GM18511 (cell line): ENCODE measurements around the gene DDX25.
A peak's percentile ranks its signal among the peaks of the same experiment; 100 is the strongest.

Experiments used
- ATAC-seq: cut with Tn5 transposase; IDR thresholded peaks from one replicate; pipeline ENCODE4 v1.9.1; 2021; ENCODE audit warnings: mild to moderate bottlenecking, moderate library complexity; ENCODE audit not compliant: unreplicated experiment

The DDX25 gene

DNA sequence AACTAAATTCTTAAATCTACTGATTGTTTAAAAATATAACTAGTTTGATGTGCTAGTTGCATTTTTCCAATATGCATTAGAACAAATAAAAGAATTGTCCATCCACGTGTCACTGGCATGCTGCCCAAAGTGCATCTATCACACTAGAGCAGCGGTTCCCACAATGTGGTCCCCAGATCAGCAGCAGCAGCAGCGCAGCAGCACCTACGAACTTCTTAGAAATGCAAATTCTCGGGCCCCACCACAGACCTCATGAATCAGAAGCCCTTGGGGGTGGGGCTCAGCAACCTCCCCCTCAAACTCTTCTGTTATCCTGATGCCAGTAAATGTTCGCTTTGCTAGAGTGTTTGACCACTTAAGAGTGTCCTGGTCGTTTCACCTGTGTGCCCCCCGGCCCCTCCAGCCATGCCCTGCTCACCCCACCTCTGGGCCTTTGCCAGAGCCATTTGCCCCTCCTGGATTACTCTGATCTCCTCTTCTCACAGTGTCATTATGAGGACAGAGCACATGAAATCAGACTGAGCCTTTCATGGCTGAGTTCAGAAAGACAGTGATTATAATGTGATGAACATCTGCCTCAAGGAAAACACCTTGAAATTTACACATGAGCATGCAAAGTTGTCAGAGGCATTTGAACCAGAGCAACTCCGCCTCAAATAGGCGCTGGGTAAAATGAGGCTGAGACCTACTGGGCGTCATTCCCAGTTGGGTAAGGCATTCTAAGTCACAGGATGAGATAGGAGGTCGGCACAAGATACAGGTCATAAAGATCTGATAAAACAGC is 28.9 kb downstream of the DDX25 start:
- no peak for ATAC-seq

DNA sequence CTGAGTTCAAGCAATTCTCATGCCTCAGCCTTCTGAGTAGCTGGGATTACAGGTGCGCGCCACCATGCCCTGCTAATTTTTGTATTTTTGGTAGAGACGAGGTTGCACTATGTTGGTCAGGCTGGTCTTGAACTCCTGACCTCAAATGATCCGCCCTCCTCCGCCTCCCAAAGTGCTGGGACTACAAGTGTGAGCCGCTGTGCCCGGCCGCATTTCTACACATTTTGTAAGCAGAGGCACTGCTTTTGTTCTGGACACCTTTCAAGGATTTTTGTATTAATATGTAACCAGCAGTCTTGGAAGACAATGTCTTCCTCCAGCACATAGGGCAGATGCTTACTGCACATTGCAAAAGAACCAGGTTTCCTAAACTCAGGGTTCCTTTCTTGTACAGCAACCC is 30.2 kb downstream of the DDX25 start:
- no peak for ATAC-seq

DNA sequence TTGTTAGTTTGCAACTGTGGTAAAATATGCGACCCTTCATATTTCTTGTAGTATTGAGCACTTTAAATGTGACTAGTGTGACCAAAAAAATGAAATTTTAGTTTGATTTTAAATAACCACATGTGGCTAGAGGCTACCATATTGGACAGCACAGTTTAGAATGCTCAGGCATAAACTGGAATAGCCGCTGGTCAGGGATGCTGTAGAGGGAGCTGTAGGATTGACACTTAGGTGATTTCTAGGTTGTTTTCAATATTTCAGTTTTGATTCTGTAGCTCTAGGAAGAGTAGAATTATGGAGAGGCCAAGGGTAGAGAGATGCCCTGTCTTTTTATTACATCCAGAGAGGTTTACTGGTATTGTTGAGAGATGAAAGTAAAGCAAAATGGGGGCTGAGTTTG is 30.7 kb downstream of the DDX25 start:
- ATAC-seq = no peak

DNA sequence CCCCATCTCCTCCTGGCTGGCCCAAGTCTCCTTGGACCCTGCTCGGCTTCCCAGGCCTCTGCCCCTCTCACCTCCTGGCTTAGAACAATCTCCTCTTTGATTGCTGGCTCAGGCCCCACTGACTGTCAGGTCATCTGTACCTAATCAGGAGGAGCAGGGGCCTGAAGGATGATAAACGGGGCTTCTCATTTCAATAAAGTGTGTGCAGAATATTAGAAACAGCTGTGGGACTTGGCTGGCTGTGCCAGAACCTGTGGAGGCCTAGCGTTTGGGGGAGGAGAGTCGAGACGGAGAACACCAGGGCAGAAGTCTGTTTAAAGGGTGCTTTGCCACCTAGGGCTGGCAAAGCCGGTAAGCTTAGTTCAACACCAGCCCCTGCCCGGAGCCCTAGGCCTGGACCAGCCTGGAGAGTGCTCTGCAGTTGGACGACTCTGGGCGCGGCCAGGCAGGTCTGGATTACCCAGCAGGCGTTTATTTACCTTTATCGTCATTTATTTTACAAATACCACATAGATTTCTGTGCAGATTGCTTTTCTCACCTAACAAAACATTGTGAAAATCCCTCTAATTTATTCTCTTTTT is 31.4 kb downstream of the DDX25 start:
- no peak for ATAC-seq

DNA sequence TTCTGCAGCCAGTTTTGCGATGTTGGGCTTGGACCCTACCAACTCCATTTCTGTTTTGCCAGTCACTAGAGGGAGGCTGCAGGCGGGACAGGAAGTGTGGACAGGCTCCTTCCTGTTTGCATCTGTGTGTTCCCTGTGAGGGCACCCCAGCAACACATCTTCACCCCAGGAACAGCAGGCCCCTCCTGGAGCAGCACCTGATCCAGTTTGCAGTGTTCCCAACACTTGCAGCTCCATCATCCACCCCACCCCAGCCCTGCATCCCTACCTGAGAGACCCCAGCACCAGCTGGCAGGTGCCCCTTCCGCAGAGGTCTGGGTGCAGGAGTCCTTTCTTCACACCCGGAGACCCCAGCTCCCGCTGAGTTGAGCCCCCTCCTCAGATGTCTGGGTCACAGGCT is 34.1 kb downstream of the DDX25 start:
- ATAC-seq = no peak

DNA sequence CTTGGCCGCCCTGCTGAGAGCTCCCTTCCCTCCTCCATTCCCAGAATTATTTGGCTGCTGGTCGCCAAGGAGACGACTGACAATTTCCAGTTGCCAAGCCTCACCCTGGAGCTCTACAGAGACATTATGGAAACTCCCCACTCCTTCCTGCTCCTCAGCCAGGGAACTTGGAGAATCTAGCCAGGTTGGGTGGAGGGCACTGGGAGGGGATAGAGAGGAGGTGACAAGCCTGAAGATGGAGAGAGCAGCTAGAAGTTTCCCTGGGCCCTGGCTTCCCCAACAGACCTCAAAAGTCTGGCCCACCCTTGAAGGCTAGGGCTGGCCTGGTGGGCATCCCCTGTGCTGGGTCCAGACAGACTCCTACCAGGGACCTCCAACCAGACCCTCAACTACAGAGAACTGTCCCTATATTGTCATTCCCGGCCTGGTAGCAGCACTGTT is 34.8 kb downstream of the DDX25 start:
- ATAC-seq = no peak

DNA sequence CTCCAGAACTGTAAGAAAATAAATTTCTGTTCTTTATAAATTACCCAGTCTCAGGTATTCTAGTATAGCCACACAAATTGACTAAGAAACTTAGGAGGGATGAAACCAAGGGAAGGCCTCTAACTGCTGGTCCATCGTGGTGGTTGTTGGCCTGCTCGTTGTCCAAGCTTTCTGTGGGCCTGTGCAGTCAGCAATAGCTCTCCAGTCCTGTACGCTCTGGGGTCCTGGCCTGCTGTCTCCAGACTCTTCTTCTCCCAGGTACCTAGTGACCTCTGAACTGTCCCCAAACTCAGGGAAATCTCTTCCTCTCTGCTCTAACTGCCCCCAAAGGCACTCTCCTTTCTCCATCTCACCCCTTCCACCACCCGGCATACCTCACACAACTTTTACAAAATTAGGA is 35.8 kb downstream of the DDX25 start:
- no peak for ATAC-seq

DNA sequence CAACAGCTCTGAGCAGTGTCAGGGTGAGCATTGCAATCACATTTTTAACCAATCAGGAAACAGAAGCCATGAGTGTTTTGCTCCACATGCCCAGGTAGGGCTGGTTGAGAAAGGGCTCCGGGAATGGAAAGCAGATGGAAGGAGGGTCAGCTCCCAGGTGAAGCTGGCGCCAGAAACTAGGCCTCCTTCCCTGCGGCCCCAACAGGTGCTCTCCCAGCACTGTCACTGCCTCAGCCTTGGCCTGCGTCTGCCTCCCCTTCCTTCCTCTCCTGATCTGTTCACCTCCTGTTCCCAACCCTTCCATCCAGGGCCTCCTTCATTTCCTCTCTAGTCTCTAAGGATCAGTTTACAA is 36.9 kb downstream of the DDX25 start:
- no peak for ATAC-seq

DNA sequence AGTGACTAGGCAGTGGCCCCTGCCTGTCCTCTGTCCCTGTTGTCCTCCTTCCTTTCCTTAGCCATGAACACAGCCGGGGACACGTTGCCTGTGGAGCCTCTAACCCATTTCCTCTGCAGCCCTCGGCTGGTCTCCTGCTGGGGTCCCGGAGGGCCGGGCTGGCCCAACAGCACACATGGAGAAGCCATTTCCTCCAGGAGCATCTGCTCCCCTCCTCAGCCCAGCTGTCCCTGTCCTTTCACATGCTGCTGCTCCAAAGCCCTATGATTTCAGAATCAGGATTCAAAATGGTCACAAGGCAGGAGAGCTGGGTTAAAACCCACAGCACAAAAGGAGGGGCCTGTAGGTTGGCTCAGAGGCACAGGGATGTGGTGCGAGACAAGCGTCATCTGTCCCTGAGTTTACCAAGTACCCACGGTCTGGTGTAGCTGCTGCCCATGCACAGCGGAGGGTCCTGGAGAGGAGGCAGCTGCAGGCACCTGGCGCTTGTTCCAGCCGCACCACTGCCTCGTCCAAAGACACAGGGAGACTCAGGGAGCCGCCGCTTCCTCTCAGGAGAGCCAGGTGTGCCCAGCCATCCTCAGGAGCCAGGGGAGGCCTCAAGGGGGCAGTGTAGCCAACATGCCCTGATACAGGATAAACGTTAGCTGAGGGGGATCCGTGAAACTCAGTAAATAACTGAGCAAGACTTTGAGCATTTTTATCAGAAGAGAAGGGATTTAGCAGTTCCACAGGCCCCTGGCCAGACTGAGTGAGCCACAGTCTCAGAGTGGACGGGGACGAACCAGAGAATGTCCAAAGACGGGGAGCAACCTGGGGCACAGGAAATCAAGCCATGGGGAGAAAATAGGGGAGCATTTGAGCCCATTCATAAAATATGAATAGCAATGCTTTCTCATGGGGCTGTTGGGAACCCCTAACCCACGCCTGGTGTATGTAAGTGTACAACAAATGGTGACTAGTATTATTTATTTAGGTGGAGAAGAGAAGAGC is 37.6 kb downstream of the DDX25 start:
- ATAC-seq = peak; percentile 67

DNA sequence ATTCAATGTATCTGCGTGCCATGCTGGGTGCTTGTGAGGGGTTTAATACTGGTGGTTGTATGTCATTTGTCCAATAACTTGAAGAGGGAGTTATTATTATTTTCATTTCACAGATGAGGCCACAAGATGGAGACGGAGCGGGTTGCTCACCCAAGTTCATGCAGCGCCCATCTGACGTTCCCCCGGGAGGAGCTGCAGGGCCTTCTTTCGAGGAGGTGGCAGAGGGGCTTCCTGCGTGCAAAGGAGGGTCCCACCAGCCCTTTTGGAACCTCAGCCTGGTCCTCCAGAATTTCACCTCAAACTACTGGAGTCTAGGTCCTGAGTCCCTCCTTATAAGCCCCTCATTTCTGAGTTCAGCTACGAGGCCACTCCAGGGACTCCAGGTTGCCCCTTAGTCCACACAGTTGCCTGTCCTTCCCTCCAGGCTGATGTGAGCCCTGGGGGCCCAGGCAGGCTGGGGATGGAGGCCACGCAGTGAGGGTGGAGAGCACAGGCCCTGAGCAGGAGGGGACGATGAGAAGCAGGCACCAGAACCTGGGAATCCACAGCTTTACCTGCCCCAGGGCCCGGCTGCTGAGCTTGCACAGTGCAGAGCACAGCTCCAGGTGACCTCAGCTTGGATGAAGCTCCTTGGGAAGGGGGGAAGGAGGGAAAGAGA is 38.6 kb downstream of the DDX25 start:
- ATAC-seq = no peak

DNA sequence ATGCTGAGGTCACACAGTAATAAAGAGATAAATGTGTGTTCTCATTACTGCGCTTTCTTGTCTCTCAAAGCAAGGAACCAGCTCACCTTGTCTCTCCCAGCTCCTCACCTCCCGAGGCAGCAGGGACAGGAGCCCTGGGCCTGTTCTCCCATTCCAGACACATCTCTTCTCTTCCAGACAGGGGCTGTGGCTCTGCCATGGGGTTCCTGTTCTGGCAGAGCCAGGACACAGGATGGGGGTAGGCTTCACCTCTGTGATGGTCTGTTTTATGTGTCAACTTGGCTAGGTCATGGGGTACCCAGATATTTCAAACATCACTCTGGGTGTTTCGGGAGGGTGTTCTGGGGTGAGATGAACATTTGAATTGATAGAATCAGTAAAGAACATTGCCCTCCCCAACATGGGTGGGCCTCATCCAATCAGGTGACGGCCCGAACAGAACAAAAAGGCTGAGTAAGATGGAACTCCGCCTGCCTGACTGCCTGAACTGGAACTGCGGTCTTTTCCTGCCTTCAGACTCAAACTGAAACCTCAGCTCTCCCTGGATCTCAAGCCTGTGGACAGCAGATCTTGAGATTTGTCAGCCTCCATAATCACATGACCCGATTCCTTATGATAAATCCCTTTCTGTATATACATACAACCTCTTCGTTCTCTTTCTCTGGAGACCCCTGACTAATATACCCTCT is 39.5 kb downstream of the DDX25 start:
- no peak for ATAC-seq

DNA sequence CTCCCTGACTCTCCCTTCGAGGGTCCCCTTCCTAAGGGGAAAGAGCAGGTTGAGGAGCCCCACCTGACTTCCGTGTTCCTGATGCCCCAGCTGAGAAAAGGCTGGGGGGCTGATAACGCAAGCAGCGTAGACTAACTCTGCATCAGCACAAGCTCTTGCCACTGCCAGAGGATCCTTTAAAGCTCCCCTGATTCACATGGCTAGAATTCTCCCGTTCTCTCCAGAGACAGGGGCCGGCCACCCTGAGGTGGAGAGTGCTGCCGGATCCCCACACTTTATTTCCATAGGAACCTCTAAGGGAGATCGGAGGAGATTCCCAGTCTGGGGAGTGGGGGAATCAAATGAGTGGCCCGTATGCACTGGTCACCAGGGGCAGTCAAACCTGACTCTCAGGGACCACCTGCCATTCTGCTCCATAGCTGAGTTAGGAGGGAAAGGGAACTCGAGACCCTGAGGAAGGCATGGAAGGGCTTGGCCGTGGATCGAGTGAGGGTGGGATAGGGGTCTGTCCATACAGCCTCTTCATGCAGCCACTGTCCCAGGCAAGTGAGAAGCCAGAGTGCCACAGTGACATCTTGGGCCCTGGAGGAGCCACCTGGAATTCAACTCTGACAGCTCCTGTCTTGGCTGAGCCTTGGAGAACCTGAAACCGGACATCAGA is 40.2 kb downstream of the DDX25 start:
- no peak for ATAC-seq

DNA sequence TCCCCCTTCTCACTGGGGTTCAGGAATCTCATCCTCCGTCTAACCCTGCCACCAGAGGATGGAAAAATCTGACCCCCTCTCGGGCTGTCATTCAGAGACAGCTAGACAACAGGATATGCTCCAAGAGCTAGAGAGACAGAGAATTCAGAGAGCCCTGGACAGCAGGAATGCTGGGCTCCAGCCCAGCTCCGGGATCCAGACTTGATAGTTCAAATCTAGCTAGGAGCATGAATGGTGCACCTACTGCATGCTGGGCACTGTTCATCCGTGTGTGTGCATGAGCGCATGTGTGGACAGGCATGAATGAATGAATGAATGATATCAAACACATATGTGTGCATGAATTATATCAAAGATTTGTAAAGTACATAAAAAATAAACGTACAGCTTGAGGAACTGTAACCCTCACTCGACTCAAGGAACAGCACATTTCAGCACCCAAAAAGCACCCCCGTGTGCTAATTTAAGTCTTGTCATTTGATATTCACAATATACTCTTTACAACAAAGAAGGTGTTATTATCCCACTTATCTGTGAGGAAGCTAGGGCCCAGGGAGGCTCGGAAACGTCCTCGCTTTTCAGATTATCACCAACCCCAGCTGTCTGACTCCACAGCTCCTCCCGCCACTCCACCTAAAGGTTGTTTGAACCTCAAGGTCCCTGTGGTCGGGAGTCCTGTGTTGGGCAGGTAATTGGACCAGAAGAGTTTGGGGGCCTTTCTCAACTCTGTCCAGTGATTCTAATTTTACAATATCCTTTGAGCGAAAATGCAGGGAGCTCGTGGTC is 40.9 kb downstream of the DDX25 start:
- ATAC-seq = no peak

DNA sequence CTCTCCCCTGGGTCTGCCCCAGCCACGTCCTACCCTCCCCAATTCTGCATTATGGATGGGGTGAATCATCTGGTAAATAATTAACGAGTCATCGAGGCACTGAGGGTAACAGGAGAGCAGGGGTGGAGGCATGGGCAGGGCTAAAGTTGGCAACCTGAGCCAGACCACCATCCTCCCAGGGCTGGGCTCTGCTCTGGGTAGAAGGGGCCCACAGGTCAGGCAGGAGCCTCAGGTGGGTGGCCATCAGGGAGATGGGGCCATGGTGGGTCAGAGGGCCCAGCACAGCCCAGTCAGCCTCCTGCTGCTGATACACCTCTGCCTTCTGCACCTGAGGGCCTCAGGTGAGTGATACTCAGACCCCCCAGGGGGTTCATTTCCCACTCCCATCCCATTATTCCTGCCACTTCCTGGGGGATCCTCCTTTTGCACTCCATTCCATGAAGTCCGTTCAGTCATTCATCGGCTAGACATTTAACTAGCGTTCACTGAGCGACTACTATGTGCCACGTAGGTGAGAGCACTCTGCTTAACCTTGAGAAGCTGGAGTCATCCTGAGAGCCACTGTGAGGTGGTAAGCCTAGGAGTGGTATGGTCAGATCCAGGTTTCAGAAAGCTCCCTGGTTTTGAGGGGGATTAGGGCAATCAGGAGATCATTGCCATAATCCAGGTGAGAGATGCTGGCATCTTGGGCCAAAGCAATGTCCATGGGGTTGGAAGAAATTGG is 41.7 kb downstream of the DDX25 start, which contains the start of gene VSIG10L2:
Gene VSIG10L2, plus strand, starts transcription at position 248 of the 724 bp plus-strand sequence. Its CDS starts 12 bp downstream, at position 260.
- no peak for ATAC-seq

DNA sequence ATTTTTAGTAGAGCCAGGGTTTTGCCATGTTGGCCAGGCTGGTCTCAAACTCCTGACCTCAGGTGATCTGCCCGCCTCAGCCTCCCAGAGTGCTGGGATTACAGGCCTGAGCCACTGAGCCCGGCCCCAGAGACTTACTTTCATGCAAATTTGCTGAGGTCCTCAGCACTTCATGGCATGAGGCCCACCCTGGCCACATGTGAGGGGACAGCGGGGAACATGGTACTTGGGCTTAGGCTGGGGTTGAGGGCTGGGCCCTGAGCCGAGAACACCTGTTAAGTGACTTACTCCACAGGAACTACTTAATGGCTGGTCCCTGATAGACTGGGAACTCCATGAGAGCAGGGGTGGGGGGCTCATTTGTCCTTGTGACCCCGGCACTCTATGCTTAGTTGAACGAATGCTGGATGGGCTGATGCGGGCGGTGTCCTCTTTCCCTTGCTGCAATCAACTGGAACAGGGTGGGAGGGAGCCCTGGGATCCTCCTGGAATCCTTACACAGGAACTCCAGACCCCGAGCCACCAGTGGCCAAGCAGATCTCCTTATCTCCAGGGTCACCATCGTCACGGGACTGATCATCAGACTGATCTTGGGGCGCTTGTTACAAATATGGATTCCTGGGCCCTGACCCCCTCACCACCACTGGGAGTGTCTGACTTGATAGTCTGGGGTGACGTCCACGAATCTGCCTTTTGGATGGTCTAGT is 42.6 kb downstream of the DDX25 start:
- no peak for ATAC-seq

DNA sequence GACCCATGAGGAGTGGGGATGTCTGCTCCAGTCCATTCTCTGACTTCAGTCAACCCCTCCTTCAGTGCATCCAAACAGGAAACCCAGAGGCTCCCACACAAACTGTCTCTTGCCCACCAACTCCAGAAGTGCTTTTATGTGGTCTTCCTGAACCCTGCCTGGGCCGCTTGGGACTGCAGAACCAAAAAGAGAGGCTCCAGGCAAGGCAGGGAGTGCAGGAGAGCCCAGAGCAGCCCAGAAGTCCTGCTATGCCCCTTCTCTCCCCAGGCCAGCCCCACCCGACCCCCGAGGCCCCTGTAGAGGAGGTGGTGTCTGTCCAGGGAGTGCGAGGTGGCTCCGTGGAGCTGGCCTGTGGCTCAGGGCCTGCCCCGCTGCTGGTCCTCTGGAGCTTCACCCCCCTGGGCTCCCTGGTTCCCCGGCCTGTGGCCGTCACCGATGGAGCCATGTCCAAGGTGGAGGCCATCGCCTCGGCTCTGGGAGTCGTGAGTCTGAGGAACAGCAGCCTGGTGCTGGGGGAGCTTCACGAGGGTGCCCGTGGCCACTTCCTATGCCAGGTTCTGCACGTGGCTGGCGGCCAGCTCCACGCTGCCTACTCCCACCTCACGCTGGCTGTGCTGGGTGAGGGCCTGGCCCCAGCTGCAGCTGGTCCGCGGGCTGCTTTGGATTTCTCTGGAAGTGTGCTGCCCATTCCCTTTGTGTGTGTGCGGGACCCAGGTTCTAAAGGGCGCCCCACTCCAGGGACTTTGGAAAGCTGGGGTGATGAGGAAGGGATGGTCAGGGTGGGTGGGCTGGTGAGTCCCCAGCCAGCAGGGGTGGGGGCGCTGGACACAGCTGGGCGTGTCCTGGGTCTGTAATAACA is 43.3 kb downstream of the DDX25 start:
- no peak for ATAC-seq
